Measurements from ENCODE around the gene PMAIP1.
"Not testable (repeated sequence)": the region's sequence is repeated elsewhere in the genome, so short reads cannot be mapped to it uniquely, and the experiment has no call there.

The PMAIP1 gene

GRCh38 chr18:59899298-59900221, at the start of gene PMAIP1:
TSS of gene PMAIP1 (plus strand) at chr18:59899996. CDS start at chr18:59900178, 182 bp downstream.
- DNase-seq: peak; percentile 98

- DNase-seq: no peak
Observed at GRCh38 chr18:59851784-59852399, 47.9 kb upstream of the PMAIP1 start.

GRCh38 chr18:59852548-59852947, 47.2 kb upstream of the PMAIP1 start:
- DNase-seq: no peak

GRCh38 chr18:59853380-59853779, 46.4 kb upstream of the PMAIP1 start:
- DNase-seq: no peak

GRCh38 chr18:59853988-59854387, 45.8 kb upstream of the PMAIP1 start:
- DNase-seq: not testable (repeated sequence)

GRCh38 chr18:59861009-59861408, 38.8 kb upstream of the PMAIP1 start:
- DNase-seq: no peak

- DNase-seq: no peak
Observed at GRCh38 chr18:59861963-59862819, 37.6 kb upstream of the PMAIP1 start.

GRCh38 chr18:59865241-59865986, 34.4 kb upstream of the PMAIP1 start:
- DNase-seq: no peak

- DNase-seq: no peak
Observed at GRCh38 chr18:59866551-59867269, 33.1 kb upstream of the PMAIP1 start.

- no peak for DNase-seq
Observed at GRCh38 chr18:59867337-59868104, 32.3 kb upstream of the PMAIP1 start.

- DNase-seq: peak in 1 of 3 donors; percentile 34
Observed at GRCh38 chr18:59870623-59871130, 29.1 kb upstream of the PMAIP1 start.

- DNase-seq: no peak
Observed at GRCh38 chr18:59871711-59872362, 28.0 kb upstream of the PMAIP1 start.

GRCh38 chr18:59873641-59874040, 26.2 kb upstream of the PMAIP1 start:
- DNase-seq: peak in 1 of 3 donors; percentile 64

GRCh38 chr18:59874166-59874565, 25.6 kb upstream of the PMAIP1 start:
- DNase-seq: peak; percentile 79 to 94 (median 91)

- DNase-seq: no peak
Observed at GRCh38 chr18:59876310-59876626, 23.5 kb upstream of the PMAIP1 start.

GRCh38 chr18:59877361-59877760, 22.4 kb upstream of the PMAIP1 start:
- peak; percentile 70 to 89 (median 88) for DNase-seq

- DNase-seq: peak; percentile 50 to 76 (median 61)
Observed at GRCh38 chr18:59878644-59879043, 21.2 kb upstream of the PMAIP1 start.

- peak; percentile 82 to 95 (median 91) for DNase-seq
Observed at GRCh38 chr18:59881728-59882656, 17.8 kb upstream of the PMAIP1 start.

- DNase-seq: no peak
Observed at GRCh38 chr18:59884351-59884750, 15.4 kb upstream of the PMAIP1 start.
